Uterus (tissue), 2 donors: ENCODE measurements around the gene ABCA1.

Source experiments
- CTCF ChIP-seq, 4 experiments: fragments of 200-600 bp in 2 of 4; fragments of 450-650 bp in 2 of 4; sonication (generic) in 2 of 4; IDR thresholded peaks; one replicate each; pipeline ENCODE4 v1.5.1; 2016 to 2019; ENCODE audit warnings: antibody characterized with exemption in 4 of 4, mild to moderate bottlenecking in 2 of 4, moderate library complexity in 1 of 4
- POLR2A ChIP-seq, 2 donors: fragments of 450-650 bp; IDR thresholded peaks; one replicate each; pipeline ENCODE4 v1.6.1; 2016; ENCODE audit warnings: antibody characterized with exemption in 2 of 2, mild to moderate bottlenecking in 1 of 2, moderate library complexity in 1 of 2

GRCh38 chr9:104783588-104783987, 144.4 kb downstream of the ABCA1 start:
- TF ChIP-seq POLR2A (IDR thresholded peaks at IDR 0.05) (no peak), CTCF (IDR thresholded peaks at IDR 0.05) (no peak)
